GM19035 (cell line): ENCODE data around the gene KCNIP1.

Experiments
- ATAC-seq: cut with Tn5 transposase; IDR thresholded peaks from one replicate; pipeline ENCODE4 v1.9.1; 2021; ENCODE audit not compliant: unreplicated experiment

KCNIP1 gene

DNA sequence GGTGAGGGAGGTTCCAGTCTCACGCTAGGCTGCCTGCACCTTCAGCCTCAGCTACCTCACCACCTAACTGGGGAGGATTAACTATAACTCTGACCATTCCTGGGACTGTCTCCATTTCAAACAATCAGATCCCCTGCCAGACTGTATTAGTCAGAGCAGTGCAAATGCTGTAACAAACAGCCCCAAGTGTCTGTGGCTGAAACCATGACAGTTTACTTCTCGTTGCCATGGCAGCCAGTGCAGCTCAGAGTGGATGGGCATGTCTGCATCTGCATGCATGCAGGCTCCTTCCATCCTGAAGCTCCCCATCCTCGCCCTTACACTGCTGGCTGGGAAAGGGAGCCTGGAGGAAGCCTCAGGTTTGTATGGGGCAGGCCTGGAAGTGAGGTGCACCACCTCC, 86.7 kb downstream of the KCNIP1 start:
- ATAC-seq, result no peak

DNA sequence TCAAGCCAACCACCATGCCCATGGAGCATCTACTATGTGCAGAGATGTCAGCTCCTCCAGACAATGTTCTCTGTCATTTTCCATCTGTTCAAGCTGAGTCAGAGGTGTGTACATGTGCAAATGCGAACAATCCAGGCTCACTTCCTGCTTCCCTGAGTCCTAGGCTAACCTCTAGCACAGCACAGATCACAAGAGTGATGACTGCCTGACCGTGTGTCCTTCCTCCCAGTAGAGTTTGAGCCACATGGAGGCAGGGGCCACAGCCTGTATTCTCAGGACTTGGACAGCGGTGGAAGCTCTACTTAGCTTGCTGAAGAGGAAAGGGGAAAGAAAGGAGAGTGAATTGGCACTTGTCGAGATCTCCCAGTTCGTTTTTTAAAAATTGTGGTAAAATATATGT, 87.2 kb downstream of the KCNIP1 start:
- no peak for ATAC-seq

DNA sequence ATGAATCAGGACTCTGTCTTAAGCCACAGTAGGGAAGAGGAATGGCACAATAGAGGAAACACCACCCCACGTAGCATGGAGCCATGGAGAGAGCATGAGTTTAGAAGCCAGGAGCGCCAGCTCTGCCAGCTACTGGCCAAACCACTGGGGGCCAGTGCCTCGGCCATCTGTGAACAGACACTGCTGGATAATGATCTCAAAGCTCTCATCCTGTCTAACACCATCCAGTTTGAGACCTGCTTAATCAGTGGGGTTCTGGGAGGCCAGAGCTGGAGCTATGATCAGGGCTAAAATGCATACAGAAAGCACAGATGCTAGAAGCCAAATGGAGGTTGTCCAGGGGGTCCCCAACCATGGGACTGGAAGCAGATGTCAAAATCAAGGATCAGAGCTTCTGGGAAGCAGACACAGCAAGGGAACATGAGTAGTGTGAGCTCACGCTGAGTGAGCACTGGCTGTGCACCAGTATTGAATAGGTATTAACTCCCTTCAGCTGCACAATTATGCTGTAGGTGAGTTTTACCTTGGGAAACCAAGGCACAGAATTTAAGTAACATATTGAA, 92.7 kb downstream of the KCNIP1 start:
- no peak for ATAC-seq

DNA sequence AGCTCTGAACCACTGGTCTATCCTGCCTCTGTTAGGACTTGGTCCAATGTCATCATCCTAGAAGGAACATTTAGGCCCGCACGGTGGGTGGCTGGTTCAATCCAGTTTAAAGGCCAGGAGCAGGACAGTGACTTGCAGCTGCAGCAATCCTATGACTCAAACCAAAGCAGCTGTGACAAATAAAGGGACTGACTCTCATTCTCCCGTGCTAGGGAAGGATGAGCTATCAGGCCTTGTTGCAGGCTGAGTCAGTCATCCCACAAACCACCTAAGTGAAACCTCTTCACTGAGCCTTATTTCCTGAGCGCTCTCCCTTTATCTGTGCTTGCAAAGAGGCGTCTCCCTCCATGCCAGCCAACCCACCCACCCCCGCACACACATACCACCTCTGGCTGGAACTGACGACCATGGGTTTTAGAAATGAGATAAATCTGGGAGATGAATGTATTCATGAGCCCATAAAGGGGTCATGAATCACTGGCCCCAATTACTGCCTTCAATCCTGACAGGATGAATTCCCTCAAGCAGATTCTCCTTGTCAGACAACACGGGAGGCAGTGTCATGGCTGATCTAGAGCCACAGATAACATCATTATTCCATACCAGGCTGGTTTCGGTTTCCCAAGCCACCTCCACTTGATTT, 93.4 kb downstream of the KCNIP1 start:
- no peak for ATAC-seq

DNA sequence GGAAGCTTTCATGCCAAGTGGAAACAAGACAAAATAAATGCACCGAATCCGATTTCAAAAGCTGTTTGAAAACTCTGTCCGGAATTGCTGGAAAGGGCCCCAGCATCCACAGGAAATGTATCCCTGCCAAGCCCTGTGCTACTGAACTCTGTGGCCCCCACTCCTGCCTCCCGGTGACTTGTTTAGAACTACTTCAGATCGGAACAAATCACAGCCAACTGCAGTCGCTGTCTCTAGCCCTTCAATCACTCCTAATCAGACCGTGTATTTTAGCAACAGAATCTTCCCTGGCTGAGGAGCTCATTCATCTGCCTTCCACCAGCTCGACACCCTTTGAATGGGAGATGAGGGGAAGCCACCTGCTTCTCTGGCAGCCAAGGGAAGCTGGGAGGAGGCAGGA, 94.1 kb downstream of the KCNIP1 start:
- ATAC-seq, result no peak

DNA sequence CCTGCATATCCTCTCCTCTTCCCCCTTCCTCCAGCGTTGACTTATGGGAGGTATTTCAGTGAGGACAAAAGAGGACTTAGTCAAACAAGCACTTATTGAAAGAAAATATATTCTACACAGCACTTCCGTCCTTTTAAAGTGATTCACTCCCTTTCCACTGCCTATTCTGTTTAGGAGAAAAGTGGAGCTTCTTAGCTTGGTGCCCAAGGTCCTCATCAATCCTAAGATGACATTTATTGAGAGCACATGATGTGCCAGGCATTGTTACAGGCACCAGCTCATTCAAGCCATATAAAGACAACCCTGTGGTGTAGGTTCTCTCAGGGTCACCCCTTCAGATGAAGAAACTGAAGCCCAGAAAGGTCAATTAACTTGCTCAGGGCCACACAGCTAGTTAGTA, 95.9 kb downstream of the KCNIP1 start:
- ATAC-seq, result no peak

DNA sequence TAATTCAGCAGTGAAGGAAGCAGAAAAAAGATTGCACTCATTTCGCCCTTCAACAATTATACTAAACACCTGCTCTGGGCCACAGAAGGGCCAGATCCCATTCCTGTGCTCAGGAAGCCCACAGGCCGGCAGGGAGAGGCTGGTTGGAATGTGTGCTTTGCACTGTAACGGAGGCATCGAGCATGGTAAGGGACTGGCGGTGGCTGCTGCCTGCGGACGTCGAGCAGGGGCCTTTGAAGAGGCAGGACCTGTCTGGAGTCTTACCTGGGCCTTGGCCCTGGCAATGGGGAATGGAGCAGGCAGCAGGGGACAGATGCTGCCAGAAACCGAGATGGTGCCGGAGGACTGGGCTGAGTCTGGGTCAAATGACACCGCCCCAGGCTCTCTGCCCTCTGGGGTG, 97.8 kb downstream of the KCNIP1 start:
- ATAC-seq, result no peak

DNA sequence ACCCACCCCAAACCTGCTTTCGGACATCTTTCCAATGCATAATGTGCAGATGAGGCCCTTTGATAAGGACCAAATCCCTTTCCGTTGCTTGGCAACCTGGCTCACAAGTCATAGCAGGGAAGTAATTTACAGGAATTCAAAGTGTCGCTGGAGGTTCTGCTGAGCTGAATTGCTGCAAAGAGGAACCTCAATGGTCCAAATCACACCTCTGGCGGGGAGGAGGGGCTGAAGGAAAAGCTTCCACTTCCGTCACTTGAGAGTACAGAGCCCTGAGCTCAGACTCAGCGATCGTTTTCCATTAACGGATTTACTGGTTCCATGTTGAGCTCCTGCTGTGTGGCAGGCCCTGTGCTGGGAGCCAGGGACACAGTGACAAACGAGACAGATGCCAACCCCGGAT, 99.3 kb downstream of the KCNIP1 start:
- no peak for ATAC-seq

DNA sequence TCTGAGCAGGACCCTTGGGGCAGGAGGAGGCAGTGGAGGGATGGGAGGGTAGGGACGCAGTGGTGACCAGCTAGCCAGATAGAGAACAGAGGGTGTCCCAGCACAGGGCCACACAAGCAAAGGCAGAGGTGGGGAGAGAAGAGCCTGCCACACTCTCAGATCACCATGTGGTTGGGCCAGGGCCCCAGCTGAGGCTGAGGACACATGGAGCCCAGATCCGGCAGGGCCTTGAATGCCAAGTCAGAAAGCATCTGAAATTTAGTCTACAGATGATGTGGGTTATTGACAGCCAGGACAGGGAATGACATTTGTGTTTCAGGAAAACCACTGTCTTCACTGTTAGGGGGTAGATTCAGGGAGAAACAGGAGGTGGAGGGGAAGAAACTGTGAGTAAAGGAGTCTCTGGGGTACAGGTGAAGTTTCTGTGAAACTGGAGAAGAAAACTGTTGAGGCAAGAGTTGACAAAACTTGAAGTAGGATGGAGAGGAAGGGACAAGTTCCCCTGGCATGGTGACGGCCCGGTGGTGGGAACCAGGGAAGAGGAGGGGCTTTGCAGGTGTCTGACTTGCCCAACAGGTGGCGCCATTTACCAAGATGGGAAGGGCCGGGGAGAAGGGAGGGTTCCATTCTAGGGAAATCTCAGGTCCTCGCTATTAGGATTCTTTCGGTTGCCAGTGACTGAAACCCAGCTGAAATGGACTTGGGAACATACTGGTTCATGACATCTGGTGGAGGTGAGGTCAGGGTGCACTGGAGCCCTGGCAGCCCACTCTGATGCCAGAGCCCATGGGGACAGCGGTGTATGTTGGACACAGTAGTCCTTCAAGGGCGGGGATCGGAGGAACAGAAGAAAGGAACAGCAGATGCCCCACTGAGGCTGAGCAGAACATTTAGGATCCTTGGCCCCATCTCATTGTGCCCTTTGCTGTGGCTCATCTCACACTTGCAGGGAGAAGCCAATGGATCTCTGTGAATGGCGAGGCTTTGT, 100.1 kb downstream of the KCNIP1 start:
- no peak for ATAC-seq

DNA sequence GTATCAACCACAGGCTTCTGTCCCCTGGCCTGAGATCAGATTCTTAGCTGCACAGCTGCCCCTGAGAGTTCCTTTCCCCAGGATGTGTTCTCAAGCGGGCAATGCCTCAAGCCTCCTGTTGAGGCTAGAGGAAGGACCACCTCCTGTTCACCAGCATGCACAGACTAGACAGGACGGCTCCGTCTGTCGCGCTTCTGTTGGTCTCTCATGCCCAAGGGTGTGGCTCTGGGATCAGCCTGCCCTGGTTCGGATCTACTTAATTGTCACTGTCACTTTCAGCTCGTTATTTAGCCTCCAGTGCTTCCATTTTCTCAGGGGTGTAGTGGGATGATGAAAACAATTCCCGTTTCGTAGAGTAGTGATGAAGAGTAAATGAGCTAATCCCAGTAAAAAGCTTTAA, 103.1 kb downstream of the KCNIP1 start:
- ATAC-seq, result no peak

DNA sequence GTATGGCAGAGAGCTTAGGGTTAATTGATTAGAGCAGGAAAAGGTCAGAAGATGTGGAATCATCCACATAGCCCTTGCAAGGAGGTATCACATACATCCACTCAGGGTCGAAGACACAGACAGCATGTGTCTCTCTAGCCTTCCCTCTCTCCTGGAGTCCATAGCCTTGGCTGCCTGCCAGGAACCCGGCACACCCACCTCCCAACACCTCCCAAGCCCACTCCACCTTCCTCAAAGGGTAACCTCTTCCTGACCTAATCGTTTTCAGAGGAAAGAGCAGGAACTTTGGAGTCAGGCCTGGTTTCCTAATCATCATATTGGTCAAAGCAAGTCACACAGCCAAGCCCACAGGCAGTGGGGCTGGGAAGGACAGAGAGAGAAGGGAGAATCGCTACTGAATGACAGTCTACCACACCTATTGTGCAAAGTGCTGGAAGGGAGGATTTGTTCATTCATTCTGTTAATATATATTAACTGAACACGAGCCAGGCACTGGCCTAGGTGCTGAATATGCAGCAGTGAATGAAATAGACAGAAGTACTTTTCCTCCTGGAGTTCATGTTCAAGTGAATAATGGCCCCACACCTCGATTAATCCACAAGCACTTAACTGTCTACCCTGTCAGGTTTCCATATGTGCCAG, 107.8 kb downstream of the KCNIP1 start:
- ATAC-seq, result no peak

DNA sequence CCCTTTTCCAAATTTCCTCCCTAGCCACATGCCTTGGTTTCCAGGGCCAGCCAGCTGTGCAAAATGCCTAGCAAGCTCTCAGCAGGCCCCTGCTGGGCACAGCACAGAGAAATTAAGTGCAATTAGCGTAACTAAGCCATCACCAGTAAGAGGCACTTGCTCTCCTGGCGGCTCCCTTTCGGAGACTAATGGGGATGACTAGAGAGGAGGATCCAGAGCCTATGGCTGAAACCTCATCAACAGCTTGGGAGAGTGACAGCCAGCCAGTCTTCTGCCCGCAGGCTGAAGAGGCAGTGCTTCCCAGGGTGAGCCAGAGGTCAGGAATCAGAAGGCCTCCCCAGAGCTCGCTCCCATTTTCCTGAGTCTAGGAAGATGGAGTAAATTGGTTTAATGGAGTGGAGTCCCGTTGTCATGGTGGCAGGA, 108.4 kb downstream of the KCNIP1 start:
- ATAC-seq, result no peak

DNA sequence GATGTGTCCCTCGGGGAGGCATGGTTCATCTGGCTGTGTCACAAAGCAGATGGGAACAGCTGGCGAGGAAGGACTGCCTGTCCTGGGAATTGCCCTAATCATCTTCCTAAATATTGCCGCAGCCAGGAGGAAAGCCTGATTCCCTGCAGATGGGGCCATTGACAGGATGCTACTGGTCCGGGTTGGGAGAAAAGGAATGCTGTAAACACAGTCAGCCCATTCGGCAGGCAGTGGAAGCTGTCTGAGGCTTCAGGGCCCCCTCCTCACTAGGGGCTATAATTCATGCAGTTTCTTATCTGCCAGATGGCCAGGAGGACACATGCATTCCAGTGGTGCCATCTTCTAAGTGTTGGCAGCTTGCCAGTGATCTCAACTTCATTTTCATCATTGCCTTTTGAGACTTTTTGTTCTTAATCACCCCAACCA, 110.3 kb downstream of the KCNIP1 start:
- ATAC-seq, result no peak

DNA sequence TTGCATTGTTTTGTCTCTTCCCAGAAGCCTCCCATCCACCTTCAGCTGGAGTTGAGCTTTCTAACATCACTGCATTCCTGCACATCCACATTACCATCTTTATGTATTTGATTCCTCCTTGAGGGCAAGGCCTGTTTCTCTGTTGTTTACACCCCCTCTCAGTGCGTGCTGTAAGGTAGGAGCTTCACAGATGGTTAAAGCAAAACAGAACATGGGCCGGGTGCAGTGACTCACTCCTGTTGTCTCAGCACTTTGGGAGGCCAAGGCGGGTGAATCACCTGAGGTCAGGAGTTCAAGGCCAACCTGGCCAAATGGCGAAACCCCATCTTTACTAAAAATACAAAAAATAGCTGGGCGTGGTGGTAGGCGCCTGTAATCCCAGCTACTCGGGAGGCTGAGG, 110.9 kb downstream of the KCNIP1 start:
- ATAC-seq, result no peak

DNA sequence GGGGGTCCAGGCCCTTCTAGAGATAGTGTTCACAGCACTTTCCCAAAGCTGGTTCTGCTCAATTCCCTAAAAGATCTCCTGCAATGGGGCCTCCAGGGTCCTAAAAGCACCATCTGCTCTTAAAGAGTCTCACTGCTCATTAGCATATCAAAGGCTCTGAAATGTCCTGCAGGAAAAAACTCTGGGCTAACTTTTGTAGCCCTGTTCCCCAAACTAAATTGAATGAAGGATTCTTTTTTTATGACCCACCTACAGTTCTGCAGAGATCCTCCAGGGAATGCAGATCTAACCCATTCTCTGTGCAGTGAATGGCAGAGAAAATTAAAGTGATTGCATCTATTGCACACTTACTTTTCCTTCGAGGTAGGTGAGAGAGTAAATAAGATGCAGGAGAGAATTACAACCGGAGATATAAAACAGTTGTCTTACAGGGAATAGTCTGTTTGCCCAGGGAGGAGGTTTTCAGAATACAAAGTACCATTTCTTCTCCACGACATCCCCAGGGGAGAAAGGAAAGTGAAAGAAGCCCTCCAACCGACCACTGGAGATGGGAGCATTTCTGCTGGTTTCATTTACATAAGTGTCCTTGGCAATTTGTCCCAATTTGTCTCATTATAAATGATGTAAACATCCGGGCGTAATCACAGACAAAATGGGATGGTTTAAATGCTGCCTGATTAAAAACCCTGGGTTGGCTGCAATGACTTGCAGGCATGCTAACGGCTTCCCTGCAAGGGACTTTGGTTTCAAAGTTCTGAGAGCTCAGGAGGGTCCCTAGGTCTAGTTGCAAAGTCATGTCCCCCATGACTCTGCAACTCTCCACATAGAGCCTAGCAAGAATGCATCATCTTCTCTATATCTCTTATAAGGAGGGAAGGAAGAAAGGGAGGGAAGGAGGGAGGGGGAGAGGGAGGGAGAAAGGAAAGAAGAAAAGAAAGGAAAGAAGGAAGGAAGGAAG, 114.0 kb downstream of the KCNIP1 start:
- ATAC-seq, result no peak

DNA sequence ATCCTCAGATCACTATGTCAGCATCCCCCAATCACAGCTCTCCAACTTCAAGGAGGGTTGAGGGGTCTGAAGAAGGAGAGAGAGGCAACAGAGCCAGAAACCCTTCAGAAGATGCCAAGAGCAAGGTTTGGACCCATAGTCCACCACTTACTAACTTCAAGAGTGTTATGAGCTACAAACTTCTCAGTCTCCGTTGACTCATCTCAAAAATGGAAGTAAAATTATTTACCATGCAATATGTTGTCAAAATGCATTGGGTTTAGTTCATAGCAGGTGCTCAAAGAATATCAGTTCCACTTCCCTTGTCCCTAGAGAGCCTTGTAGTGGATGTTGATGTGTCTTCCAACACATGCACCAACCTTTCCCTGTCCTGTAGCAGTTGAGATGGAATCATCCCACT, 116.0 kb downstream of the KCNIP1 start:
- no peak for ATAC-seq

DNA sequence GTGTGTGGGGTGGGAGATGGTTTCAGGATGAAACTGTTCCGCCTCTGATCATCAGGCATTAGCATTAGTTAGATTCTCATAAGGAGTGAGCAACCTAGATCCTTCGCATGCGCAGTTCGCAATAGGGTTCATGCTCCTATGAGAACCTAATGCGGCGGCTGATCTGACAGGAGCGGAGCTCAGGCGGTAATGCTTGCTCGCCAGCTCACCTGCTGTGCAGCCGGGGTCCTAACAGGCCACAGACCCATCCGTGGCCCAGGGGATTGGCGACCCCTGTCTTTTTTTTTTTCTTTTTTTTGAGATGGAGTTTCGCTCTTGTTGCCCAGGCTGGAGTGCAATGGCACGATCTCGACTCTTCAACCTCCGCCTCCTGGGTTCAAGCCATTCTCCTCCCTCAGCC, 119.1 kb downstream of the KCNIP1 start:
- ATAC-seq, result no peak

DNA sequence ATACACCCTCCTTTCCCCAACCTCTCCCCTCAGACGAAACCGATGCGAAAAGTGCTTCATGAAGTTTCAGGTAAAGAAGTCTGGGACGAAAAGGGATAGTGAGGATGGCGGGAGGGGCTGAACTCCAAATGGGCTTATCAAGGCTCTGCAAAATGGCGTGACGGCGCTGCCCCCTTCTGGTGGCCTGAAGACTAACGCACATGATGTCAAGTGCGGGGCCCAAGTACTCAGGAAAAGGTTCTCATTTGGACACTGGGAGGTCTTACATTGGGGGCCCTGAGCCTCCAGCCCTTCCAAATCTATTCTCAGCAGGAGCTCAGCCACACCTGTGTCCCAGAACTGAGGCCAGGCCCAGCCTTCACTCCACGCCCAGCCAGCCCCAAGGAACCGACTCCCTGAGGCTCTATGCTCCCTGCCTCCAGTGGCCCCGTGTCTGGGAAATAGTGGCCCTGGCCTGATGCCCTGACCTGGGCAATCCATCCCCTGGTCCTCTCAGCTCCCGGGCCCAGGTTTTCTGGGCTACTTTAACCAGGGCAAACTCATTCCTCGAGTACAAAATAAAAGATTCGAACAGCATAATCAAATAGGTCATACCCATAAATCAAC, 119.9 kb downstream of the KCNIP1 start:
- no peak for ATAC-seq

DNA sequence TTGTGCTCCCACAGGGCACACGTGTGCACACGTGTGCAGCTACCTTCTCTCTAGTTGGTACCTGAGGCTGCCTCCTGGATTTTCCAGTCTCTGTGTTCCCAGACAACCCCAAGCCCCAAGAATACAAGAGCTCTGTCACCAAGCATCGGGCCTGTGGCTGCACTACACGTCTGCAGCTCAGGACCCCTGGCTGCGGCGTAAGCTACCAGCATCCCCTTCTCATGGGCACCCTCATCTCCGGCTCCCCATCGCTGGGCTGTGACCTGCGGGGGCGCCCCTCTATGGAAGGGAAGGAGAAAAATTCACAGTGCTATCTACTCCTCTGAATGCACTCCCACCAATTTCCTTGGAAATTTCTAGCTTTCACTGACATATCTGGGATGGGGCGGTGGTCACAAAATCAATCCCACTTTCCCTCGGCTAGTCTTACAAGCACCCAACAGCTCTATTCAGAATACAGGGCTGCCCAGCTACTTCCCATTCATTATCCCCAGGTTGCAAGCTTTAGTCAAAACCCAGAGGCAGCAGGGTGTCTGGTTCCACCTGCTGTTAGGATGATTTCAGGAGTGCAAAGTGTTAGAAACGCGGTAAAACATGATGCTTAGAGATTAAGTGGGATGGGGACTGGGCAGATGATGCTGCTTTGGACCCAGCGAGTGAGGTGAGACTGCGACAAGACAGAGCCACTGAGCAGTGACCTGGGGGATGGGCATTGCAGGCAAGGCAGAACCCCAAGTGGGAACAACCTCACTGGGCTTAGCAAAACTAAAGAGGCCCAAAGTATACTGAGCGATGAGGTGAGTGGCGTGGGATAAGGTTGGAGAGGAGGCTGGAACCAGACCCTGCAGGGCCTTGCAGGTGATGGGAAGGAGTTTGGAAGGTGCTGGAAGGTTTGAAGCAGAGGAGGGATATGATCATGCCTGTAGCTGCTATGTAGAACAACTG, 121.7 kb downstream of the KCNIP1 start:
- no peak for ATAC-seq
